ENCODE data around the gene GRIP2. TPM values are rescaled to one million over a fixed set of nuclear protein-coding genes. Genes with fewer than 3 reads are reported as not detected.

Gene GRIP2
- total and polyA plus RNA-seq, 2 of the 4 experiments (the other 2 are of a cell fraction) = 0.05 TPM; not detected in 1

GRCh38 chr3:14478956-14479550 is 61.1 kb downstream of the GRIP2 start:
- no peak for TF ChIP-seq SMC3 (IDR thresholded peaks at IDR 0.05; ENCODE audit: low read depth, low read length)
- TF ChIP-seq RFX5 (IDR thresholded peaks at IDR 0.05; ENCODE audit: low read depth, low read length) = no peak
- no peak for TF ChIP-seq POLR2A (IDR thresholded peaks at IDR 0.05; ENCODE audit: low read depth, low read length)
- TF ChIP-seq CHD1 (IDR thresholded peaks at IDR 0.05; ENCODE audit: low read depth, low read length) = no peak
- TF ChIP-seq MAFK (IDR thresholded peaks at IDR 0.05; ENCODE audit: low read depth, low read length) = no peak
- TF ChIP-seq CEBPB (IDR thresholded peaks at IDR 0.05; ENCODE audit: low read depth, low read length) = no peak
- no peak for TF ChIP-seq NFE2L2 (IDR thresholded peaks at IDR 0.05; ENCODE audit: low read depth, low read length)
- no peak for TF ChIP-seq RCOR1 (IDR thresholded peaks at IDR 0.05; ENCODE audit: insufficient replicate concordance, low read length)
- no peak for TF ChIP-seq MAZ (IDR thresholded peaks at IDR 0.05; ENCODE audit: borderline replicate concordance, low read depth, low read length)
- TF ChIP-seq BHLHE40 (IDR thresholded peaks at IDR 0.05; ENCODE audit: low read depth, low read length) = no peak
- no peak for TF ChIP-seq USF2 (IDR thresholded peaks at IDR 0.05; ENCODE audit: low read depth, low read length)
- no peak for TF ChIP-seq ELK1 (IDR thresholded peaks at IDR 0.05; ENCODE audit: borderline replicate concordance, low read depth, low read length)
- Histone ChIP-seq H3K56ac (ENCODE audit: extremely low read depth, insufficient read depth, low read length) (no peak overlapping the region), H3K79me1 (ENCODE audit: low read depth in 1 of 2, low read length in 2 of 2) (no peaks in the 10 kb centered on the region), H4K20me1 (ENCODE audit: insufficient read depth, low read length) (no peaks in the 10 kb centered on the region), H4K8ac (ENCODE audit: low read depth in 2 of 2, low read length in 2 of 2) (no peak overlapping the region), H2BK20ac (ENCODE audit: low read depth, low read length) (no peak overlapping the region), H2AK5ac (ENCODE audit: low read depth, low read length) (no peak overlapping the region), H2AK9ac (replicated peaks; ENCODE audit: low read depth, low read length, poor library complexity) (no peak overlapping the region), H4K5ac (ENCODE audit: low read depth, low read length) (no peak overlapping the region), H2AFZ (replicated peaks; ENCODE audit: low read length, poor library complexity) (no peak overlapping the region), H3K4me3 (ENCODE audit: insufficient read depth, low read depth, low read length) (no peak overlapping the region), H3K9ac (ENCODE audit: low read depth, low read length) (no peak overlapping the region), H2BK15ac (ENCODE audit: low read depth, low read length) (no peak overlapping the region), H3K18ac (ENCODE audit: low read depth, low read length) (no peak overlapping the region), H4K91ac (ENCODE audit: insufficient read depth, low read depth, low read length) (no peak overlapping the region), H3K36me3 (ENCODE audit: control insufficient read depth, insufficient read depth, low read length) (peaks cover 75% of the 10 kb centered on the region), H3K14ac (replicated peaks; ENCODE audit: low read depth, low read length) (no peak overlapping the region), H3K27me3 (ENCODE audit: control insufficient read depth, insufficient read depth, low read length) (no peaks in the 10 kb centered on the region), H3K9me3 (ENCODE audit: control insufficient read depth, insufficient read depth, low read length) (no peaks in the 10 kb centered on the region), H3K4ac (ENCODE audit: low read depth, low read length) (no peak overlapping the region), H3K4me1 (ENCODE audit: control insufficient read depth, insufficient read depth, low read length) (no peaks in the 10 kb centered on the region), H3K23ac (ENCODE audit: low read depth, low read length) (no peak overlapping the region), H3K9me1 (ENCODE audit: insufficient read depth, low read length) (peaks cover 13% of the 10 kb centered on the region; the same call in 1 of the 2 replicates), H2BK5ac (ENCODE audit: low read depth, low read length, poor library complexity, severe bottlenecking) (no peak overlapping the region), H3K4me2 (ENCODE audit: low read depth, low read length) (no peak overlapping the region), H3K27ac (ENCODE audit: insufficient read depth, low read length) (no peak overlapping the region), H2BK120ac (ENCODE audit: low read depth, low read length) (no peak overlapping the region)
- DNase-seq (no peak), ATAC-seq (ENCODE audit: low read depth) (no peak)
- in situ Hi-C loops (cut with MboI; ENCODE audit: low sequenced_read_pairs) (no loop called here), intact Hi-C loops (cut with micrococcal nuclease) (no loop called here), dilution Hi-C loops (cut with HindIII; ENCODE audit: low sequenced_read_pairs, unreplicated experiment) (no loop called here)
- POLR2A ChIA-PET (ENCODE audit: unreplicated experiment) = no interaction called here
- WGBS, 2 experiments (ENCODE audit: extremely low coverage in 2 of 2, insufficient read length in 1 of 2) = 82% methylated on average over 3 of the region's 8 CpGs; no CpG with 5 or more reads in 1 of the 2 experiments
- CTCF ChIA-PET = no interaction called here
- no TSS peak for BruUV-seq (replicated peaks)

Data from IMR-90 (cell line).